GM18519 (cell line): ENCODE results near the gene PACSIN1.

Experiments used
- ATAC-seq: cut with Tn5 transposase; IDR thresholded peaks from one replicate; pipeline ENCODE4 v1.9.1; 2021; ENCODE audit warnings: mild to moderate bottlenecking, moderate library complexity; ENCODE audit not compliant: unreplicated experiment, low FRiP score

The PACSIN1 gene

GRCh38 chr6:34465531-34466241 lies at the start of gene PACSIN1:
Gene PACSIN1 (plus strand): TSS chr6:34466076. CDS start chr6:34526306, 60,230 bp downstream.
- ATAC-seq: no peak

GRCh38 chr6:34416877-34417371 lies 49.0 kb upstream of the PACSIN1 start:
- ATAC-seq: no peak

GRCh38 chr6:34418367-34418766 lies 47.5 kb upstream of the PACSIN1 start:
- ATAC-seq: no peak

- no peak for ATAC-seq
Measured at GRCh38 chr6:34423254-34423653, 42.6 kb upstream of the PACSIN1 start.

GRCh38 chr6:34424200-34425131 lies 41.4 kb upstream of the PACSIN1 start:
- ATAC-seq: no peak

GRCh38 chr6:34425132-34425497 lies 40.8 kb upstream of the PACSIN1 start:
- no peak for ATAC-seq

GRCh38 chr6:34425498-34426410 lies 40.1 kb upstream of the PACSIN1 start, which contains the start of gene RPS10:
Gene RPS10 (minus strand): TSS chr6:34426069. CDS start chr6:34425221, 848 bp downstream.
- no peak for ATAC-seq

- ATAC-seq: no peak
Measured at GRCh38 chr6:34435916-34436315, 30.0 kb upstream of the PACSIN1 start.

- no peak for ATAC-seq
Measured at GRCh38 chr6:34436803-34437643, 28.9 kb upstream of the PACSIN1 start.

GRCh38 chr6:34437644-34437970 lies 28.3 kb upstream of the PACSIN1 start:
- no peak for ATAC-seq

- no peak for ATAC-seq
Measured at GRCh38 chr6:34438705-34439104, 27.2 kb upstream of the PACSIN1 start.

GRCh38 chr6:34439442-34439841 lies 26.4 kb upstream of the PACSIN1 start:
- no peak for ATAC-seq

- ATAC-seq: no peak
Measured at GRCh38 chr6:34441526-34441925, 24.4 kb upstream of the PACSIN1 start.

GRCh38 chr6:34445313-34445860 lies 20.5 kb upstream of the PACSIN1 start:
- no peak for ATAC-seq

GRCh38 chr6:34447386-34447785 lies 18.5 kb upstream of the PACSIN1 start:
- no peak for ATAC-seq

- ATAC-seq: no peak
Measured at GRCh38 chr6:34447910-34448309, 18.0 kb upstream of the PACSIN1 start.

GRCh38 chr6:34451192-34451591 lies 14.7 kb upstream of the PACSIN1 start:
- no peak for ATAC-seq

GRCh38 chr6:34455831-34456230 lies 10.0 kb upstream of the PACSIN1 start:
- no peak for ATAC-seq

- no peak for ATAC-seq
Measured at GRCh38 chr6:34457382-34457741, 8.5 kb upstream of the PACSIN1 start.
